Kidney capillary endothelial cell (primary cell): Measurements from ENCODE around the gene MAG.

Experiments used
- DNase-seq: peaks from one replicate; pipeline ENCODE4 v3.0.0-alpha.2; 2018; ENCODE audit warnings: low spot score

MAG gene

DNA sequence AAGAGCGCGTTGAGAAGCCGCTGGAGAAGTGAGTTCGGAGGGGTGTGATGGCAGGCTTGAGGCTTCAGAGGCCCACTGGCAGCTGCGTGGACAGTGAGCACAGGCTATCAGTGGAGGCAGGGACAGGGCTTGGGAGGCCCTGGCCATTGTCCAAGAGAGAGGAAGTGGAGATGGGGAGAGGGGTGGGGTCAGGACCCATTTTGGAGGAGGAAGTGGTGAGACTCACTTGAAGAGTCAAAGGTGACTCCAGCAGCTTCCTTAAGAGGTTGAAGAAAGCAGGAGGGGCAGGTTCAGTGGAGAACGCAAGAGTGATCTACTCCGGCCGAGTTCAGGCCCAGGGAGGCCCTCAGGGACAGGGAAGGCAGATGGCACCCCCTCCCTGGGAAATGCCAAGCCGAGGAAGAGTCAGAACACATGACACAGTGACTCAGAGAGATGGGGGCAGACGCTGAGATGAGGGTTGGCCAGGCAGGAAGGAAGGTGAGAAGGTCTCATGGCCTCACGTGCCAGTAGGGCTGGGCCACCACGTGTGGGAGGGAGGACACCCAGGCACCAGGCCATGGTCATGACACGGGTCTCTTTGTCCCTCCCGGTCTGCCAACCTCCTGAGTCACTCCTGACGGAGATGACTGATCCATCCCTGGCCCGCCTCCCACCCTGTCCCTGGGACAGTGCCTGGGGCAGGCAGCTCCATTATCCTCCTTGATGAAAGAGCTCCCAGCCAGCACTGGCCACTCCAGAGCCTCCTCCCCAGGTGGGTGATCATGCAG, 26.9 kb downstream of the MAG start:
- DNase-seq, result peak; percentile 99

DNA sequence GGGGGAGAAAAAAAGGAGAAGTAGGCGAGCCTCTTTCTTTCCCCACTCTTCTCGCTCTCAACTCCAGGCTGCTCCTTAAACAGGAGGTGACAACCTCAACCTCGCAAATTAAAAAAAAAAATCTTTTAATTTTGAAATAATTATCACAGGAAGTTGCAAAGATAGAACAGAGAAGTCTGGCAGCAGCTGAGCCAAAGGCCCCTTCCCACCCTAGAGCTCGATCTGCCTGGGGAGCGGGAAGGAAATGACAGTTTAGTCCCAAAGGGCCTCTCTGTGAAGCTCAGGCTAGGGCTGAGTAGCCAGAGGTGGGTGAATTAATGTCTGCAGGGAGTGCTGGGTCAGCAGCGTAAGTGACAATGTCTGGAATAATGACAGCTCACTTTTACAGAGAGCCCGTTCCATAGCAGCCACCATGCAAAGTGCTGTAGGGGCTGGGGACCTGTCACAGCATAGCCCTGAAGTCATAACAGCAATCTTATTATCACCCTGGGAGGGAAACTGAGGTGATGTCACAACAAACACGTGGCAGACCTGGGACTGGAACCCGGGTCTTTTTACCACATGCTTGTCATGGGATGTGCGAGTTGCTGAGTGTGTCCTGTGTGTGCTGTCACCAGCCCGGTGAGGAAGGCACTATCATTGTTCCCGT, 28.2 kb downstream of the MAG start:
- DNase-seq, result peak; percentile 40

DNA sequence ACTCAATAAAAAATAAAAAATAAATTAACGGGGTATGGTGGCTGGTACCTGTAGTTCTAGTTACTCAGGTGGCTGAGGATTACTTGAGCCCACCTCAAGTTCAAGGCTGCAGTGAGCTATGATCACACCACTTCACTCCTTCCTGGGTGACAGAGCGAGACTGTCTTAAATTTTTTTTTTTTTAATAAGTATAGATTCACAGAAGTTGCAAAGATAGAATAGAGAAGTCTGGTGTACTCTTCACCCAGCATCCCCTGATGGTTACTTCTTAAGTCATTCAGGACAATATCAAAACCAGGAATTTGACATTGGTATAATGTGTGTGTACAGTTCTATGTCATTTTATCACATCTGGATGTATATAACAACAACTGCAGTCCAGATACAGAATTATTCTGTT, 29.3 kb downstream of the MAG start:
- no peak for DNase-seq

DNA sequence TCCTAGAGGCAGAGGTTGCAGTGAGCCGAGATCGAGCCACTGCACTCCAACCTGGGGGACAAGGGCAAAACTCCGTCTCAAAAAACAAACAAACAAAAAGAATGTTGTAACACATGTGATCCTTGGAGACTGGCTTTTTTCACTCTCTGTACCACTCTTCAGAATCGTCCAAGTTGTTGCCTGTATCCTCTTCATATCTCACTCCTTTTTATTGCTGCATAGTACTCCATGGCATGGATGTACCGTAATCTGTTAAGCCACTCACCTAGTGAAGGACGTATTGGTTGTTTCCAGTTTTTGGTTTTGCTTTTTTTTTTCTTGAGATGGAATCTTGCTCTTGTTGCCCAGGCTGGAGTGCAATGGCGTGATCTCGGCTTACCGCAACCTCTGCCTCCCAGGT, 30.1 kb downstream of the MAG start:
- DNase-seq, result no peak

DNA sequence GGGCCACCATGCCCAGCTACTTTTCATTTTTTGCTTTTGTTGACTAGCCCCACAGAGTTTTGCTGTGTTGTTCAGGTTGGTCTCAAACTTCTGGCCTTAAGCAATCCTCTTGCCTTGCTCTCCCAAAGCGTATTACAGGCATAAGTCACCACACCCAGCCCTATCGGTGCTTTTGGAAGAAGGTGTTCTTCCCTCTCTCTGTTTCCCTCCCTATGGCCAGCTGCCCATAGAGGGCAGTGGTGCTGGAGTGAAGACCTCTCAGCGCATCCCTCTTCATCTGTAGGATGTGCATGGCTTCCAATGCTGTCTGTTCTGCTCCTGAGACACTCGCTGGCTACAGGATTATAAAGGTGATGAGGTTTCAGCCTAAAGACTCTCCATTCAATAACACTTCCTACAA, 35.7 kb downstream of the MAG start:
- DNase-seq, result no peak

DNA sequence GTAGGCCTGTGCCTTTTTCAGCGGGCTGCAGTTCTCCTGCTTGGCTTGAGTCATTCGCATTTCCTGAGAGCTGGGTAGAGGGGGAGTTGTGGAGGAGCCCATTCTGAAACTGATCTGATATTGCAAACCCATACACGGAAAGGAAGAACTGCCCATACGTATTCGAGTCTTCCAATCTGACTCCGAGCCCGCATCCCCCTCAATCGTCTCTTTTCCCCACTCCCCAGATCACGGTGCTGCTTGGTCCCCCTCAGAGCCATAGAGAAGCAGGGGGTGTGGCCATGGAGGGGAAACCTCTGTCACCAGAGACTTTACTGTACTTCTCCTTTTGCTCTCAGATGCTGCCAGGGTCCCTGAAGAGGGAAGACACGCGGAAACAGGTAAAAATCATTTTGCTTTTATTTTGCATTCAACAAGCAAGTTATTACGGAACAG, 36.9 kb downstream of the MAG start, which contains the start of gene CD22:
Gene CD22, plus strand, starts transcription at position 337 of the 435 bp plus-strand sequence. CDS start 2,854 bp downstream, outside the sequence.
- no peak for DNase-seq

DNA sequence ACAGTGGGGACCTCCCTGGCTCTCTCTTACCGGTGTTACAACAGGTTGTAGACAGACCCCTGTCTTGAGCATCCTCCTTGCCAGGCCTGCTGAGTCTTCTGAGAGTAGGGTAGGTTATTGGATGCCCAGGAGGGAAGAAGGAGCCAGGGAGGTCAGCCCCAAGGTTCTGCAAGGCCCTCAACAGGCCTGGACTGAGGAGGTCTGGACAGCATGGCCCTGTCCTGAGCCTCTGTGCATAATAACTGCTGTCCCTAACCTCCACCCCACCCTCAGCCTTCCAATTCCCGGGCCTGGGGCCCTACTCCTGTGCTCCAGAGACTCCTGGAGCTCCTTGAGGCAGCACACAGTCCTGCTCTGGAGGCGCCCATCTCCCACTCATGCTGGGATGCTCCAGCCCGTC, 37.4 kb downstream of the MAG start:
- no peak for DNase-seq

DNA sequence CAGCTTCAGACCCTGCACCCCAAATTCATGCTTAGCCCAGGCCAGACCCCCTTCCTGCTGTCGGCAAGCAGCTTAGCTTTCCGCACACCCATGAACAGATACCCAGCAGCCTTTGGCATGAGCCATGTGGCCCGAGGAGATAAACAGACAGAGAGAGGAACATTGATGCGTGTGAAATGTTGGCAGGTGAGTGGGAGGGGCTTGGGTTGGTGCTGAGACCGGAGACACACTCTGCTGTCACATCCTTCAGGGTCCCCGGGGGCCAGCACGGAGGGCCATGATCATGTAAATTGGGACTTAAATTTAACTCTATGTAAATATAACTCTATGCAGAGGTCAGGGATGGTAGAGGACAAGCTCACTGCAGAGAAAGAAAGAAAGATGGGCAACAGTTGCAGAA, 38.5 kb downstream of the MAG start:
- no peak for DNase-seq

DNA sequence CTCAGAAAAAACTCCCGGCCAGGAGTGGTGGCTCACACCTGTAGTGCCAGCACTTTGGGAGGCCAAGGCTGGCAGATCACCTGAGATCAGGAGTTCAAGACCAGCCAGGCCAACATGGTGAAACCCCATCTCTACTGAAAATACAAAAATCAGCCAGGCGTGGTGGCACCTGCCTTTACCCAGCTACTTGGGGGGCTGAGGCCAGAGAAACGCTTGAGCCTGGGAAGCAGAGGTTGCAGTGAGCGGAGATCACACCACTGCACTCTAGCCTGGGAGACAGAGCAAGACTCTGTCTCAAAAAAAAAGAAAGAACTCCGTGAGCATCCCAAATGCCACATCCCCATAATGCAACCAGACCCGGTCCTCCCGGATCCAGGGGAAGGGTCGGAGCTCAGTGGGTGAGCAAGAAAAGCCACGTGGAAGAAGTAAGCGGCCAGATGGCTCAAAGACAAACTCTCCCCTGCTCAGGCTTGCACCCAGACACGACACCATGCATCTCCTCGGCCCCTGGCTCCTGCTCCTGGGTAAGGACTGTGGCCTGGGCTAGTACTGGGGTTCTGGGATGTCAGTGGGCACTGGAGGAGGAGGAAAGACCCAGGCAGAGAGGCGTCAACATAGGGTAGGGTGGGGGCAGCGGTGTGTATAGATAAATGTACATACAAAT, 39.7 kb downstream of the MAG start:
- no peak for DNase-seq

DNA sequence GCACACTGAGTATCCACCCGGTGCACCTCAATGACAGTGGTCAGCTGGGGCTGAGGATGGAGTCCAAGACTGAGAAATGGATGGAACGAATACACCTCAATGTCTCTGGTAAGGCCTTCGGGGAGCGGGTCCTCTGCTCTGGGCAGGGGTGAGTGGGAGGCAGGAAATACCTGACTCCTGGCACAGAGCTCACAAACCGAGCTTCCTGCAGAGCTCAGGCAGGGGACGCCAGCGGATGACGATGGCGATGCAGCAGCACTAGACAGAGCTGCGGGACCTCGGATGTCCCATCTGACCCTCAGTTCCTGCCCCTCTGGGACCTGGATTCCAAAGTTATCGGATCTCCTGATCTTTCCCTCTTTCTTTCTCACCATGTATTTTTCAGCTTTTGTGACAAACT, 40.9 kb downstream of the MAG start:
- DNase-seq, result no peak

DNA sequence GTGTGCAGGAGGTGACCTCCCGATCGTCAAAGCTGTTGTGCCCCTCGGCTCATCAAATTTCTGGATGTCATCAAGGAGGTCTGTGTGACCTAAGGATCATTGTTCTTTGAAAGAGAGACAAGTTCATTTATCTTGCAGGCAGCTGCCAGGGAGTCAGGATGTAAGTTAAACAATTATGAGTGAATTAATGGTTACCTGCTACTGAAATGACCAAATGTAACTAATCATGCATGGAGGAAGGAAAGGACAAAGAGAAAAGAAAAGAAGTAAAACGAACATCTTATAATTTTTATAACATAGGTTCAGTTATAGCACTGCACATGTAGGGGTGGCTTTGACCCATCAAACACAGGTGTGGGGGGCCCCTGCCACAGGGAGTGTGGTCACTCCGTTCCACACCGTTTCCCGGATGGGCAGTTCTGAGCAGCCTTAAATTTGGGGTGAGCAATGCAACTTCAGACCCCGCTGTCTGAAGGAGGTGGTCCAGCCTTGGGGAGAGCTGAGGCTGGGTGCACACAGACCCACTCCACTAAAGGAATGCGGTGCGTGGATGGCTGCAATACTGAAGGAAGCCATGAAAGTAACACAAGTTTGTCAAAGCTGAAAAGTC, 42.3 kb downstream of the MAG start:
- no peak for DNase-seq

DNA sequence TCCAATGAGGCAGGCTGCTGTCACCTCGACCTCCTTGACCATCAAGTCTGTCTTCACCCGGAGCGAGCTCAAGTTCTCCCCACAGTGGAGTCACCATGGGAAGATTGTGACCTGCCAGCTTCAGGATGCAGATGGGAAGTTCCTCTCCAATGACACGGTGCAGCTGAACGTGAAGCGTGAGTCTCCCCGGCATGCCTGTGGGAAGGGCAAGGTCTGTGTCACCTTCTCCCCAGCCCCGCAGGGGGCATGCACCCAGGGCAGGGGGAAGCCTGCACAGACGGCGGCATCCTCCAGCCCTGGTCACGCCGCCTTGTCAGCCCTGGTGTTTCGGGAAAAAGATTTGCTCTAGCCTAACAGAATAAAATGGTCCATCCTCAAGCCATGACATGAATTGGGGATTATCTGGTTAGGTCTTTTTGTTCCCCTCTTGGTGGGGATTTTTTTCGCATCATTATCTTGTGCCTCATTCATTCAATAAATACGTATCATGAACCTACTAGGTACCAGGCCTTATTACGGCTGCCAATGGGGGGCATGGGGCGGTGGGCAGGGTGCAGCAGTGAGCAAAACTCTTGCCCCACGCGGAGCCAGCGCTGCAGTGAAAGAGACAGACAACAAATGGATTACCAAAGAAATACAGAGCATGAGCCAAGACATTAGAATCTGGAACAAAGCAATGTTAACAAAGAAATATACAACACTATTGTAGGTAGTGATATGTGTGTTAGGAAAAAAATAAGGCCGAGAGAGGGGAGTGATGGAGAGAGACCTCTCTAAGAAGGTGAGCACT, 44.4 kb downstream of the MAG start:
- no peak for DNase-seq

DNA sequence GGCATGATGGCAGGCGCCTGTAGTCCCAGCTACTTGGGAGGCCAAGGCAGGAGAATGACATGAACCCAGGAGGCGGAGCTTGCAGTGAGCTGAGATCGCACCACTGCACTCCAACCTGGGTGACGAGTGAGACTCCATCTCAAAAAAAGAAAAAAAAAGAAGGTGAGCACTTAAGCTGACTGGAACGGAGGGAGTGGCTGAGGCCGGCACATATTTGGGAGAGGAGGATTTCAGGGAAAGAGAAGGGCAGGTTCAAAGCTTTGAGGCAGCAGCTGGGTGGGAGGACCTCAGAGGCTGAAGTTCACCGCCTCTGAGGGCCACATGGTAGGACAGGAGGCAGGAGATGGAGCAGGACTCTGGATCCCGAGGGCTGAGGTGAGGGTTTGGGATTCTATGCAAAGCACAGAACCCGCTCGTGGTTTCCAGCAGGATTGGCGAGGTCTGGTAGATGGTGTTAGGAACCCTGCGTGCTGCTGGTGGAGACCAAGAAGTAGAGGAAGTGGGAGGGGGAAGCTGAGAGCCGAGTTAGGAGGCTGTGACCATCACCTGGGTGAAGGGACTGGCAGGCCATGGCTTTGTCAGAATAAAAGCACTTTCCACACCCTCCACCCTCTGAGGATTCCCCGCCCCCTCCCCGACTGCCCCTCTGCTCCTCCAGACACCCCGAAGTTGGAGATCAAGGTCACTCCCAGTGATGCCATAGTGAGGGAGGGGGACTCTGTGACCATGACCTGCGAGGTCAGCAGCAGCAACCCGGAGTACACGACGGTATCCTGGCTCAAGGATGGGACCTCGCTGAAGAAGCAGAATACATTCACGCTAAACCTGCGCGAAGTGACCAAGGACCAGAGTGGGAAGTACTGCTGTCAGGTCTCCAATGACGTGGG, 45.4 kb downstream of the MAG start:
- no peak for DNase-seq

DNA sequence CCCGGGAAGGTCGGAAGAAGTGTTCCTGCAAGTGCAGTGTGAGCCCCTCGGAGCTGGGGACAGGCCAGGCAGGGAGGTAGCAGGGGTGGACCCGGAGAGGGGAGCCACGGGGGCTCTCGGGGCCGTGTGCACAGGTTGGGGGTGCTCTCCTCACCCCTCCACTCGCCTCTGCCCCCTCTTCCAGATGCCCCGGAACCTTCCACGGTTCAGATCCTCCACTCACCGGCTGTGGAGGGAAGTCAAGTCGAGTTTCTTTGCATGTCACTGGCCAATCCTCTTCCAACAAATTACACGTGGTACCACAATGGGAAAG, 46.0 kb downstream of the MAG start:
- no peak for DNase-seq

DNA sequence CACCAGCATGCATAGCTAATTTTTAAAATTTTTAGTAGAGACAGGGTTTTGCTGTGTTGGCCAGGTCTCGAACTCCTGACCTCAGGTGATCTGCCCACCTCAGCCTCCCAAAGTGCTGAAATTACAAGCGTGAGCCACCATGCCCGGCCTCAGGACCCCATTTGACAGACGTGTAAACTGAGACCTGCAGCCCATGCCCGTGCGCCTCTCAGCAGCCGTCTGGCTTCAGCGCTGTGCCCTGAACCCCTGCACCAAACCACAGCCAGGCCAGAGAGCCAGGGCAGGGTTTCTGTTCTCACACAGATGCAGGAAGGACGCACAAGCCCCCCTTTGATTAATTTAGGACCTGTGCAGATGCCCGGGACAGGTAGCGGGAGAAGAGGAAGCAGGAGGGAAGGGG, 48.5 kb downstream of the MAG start:
- DNase-seq, result no peak

DNA sequence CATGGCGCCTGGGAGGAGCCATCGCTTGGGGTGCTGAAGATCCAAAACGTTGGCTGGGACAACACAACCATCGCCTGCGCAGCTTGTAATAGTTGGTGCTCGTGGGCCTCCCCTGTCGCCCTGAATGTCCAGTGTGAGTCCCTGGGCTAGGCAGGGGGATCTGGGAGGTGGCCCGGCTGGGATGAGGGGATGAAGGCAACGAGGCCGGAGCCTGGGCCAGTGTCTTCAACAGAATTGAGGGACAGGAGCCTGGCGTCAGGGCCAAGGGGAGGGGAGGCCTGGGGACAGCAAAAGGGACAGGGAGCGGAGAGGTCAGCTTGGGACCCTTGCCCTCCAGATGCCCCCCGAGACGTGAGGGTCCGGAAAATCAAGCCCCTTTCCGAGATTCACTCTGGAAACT, 49.0 kb downstream of the MAG start:
- no peak for DNase-seq

DNA sequence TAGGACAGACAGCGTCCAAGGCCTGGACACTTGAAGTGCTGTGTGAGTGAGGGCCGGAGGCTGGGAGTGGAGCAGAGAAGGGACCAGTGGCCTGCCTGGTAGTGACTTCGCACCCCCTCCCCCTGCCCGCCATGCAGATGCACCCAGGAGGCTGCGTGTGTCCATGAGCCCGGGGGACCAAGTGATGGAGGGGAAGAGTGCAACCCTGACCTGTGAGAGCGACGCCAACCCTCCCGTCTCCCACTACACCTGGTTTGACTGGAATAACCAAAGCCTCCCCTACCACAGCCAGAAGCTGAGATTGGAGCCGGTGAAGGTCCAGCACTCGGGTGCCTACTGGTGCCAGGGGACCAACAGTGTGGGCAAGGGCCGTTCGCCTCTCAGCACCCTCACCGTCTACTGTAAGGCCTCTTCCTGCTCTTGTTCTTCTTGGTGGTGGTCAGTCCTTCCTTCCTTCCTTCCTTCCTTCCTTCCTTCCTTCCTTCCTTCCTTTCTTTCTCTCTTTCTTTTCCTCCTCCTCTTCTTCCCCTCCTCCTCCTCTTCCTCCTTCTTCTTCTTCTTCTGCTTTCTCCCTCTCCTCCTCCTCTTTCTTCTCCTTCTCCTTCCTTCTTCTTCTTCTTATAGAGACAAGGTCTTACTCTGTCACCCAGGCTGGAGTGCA, 49.7 kb downstream of the MAG start:
- DNase-seq, result no peak

DNA sequence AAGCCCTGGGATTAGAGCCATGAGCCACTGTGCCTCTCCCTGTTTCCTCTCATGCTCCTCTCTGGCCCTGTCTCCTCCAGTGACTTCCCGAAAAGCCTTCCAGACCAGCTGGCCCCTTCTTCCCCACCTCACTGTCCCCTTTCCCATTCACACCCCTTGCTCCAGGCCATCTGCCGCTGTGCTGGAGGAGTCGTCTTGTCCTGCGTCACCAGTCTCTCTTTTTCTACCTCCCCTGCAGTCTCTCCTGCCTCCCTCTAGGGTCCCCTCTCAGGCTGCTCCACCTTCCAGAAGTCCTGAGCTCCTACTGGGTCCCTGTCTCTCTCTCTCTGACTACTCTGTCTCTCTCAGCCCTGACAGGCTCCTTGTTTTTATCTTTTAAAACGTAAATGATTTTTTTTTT, 50.5 kb downstream of the MAG start:
- no peak for DNase-seq

DNA sequence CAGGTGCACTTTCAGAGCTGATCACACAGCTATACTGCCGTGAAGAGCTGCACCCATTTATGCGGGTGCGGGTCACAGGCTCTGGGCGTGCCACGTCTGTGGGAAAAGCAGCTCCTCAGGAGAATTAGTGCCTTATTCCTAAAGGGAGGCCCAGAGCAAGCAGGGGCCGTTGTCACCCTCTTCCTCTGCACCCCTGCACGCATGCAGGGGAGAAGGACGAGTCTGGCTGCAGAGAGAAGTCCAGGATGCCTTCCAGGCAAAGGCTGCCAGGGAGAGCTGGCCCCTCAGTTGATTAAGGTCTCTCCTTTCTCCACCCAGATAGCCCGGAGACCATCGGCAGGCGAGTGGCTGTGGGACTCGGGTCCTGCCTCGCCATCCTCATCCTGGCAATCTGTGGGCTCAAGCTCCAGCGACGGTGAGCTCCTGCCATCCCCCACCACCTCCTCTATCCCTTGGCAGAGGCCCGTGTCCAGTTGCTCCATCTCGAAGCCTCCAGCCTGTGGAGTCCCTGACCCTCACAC, 52.6 kb downstream of the MAG start:
- DNase-seq, result no peak

DNA sequence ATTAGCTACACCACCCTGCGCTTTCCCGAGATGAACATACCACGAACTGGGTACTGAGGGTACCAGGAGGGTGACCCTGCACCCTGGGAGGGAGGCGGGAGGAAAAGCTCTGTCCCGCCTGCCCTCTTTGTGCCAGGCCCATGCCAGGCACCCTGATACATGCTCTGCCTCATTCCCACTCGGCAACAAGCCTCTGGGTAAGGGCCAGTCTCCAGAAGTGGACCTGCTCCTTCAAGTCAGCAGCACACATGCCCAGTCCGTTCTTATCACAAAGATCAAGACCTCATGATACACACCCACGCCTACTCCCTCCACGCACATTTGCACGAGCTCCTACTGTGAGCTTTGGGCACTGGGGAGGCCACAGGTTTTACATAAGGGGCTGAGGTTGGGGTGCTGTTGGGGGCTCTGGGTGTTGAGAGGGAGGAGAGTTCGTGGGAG, 53.7 kb downstream of the MAG start:
- no peak for DNase-seq
